Fibroblast of skin of scalp (primary cell): ENCODE results near the gene CCL5.
A peak's percentile ranks its signal among the peaks of the same experiment; 100 is the strongest.
"Not testable (repeated sequence)": the region's sequence is repeated elsewhere in the genome, so short reads cannot be mapped to it uniquely, and the experiment has no call there.

Source experiments
- DNase-seq: peaks from one replicate; pipeline ENCODE4 v3.0.0-alpha.2; 2013

The CCL5 gene

DNA sequence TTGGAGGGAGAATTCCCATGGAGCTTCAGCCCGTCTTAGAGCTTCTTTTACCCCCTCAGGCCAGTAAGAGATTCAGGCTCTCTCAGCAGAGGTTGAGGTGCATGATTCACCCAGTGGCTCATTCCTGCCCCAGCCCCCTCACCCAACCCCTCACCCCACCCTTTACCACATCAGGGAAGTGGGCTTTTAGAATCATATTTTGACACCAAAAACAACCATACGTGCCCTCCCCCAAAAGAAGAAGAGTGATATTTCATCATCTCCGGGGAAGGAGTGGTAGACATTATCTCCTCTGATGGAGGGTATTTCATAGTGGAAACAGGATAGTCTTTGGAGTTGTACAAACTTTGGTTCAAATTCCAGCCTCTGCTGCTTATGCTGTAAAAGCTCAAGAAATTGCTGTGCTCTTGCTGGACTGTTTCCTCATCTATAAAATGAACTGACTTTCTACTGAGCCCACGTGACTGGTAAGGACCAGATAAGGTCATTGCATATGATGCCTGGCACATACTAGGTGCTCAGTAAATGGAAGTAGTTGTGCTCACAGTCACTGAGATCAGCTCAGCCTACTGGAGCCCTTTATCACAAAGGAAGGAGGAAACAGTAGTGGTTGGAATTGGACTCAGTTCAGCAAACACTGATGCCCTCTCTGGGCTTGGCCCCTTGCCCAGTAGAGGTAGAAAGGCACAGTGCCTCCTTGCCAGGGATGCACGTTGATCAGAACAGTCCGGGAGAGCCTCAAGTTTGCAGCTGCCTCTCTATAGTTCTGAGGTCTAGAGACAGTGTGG lies 18.3 kb upstream of the CCL5 start:
- no peak for DNase-seq

GRCh38 chr17:35897772-35898171 lies 17.6 kb upstream of the CCL5 start:
- not testable (repeated sequence) for DNase-seq

DNA sequence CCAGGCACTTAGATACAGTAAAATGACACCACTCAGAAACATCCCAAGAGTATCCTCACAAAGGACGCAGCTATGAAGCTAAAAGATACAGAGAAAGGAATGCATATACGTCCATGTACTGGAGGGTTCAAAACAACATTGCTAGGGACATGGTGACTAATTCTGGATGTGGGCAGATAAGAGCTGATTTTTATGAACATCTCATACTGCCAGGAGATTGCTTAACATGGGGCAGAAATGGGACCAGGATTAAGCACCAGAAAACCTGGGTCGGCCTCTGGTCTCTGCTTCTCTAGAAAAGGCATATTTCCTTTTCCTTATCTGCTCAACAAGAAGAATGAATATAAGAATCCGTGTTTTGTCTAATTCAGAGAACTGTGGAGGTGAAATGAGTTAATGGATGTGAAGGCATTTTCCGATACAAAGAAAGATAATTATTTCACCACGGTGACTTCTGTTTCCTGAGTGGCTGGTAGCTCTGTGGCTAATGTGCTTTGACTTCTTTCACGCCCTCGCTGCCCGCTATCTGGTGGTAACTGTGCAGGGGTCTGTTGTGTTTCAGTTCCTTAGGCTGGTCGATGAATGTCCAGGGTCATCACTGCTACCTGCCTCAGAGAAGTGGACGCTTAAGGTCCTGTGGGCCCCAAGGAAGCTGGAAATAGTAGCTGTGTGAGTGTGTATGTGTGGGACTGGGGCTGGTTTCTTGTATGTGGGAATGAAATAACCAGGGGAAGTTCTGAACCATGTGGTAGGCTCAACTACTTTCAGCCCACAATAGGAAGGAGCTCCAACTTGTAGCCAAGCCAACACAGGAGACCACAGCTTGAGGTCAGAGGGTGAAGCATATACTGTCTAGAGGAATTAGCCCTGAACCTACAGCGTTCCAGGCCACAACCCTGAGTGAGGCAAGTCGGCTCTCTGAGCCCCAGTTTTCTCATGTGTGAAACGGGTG lies 15.8 kb upstream of the CCL5 start:
- DNase-seq = no peak

DNA sequence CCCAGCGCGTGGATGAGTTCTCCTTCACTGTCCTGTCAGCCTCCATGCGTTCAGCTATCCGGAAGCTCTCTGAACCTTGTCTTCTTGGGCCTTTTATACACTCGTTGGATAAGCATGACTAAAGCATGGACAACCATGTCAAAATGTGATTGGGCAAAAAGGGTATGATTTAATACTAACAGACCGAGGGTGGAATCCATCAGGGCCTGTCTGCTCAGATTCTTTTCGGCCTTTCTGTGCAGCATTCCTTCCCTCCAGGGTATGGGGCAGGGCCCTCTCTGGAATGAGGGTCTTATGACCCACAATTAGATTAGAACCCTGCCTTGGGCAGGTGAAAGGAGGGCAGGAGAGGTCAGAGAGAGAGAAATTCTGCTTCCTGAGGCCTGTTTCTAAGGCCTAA lies 14.0 kb upstream of the CCL5 start:
- DNase-seq = no peak

- DNase-seq = no peak
Observed at GRCh38 chr17:35893751-35894150, 13.6 kb upstream of the CCL5 start.

DNA sequence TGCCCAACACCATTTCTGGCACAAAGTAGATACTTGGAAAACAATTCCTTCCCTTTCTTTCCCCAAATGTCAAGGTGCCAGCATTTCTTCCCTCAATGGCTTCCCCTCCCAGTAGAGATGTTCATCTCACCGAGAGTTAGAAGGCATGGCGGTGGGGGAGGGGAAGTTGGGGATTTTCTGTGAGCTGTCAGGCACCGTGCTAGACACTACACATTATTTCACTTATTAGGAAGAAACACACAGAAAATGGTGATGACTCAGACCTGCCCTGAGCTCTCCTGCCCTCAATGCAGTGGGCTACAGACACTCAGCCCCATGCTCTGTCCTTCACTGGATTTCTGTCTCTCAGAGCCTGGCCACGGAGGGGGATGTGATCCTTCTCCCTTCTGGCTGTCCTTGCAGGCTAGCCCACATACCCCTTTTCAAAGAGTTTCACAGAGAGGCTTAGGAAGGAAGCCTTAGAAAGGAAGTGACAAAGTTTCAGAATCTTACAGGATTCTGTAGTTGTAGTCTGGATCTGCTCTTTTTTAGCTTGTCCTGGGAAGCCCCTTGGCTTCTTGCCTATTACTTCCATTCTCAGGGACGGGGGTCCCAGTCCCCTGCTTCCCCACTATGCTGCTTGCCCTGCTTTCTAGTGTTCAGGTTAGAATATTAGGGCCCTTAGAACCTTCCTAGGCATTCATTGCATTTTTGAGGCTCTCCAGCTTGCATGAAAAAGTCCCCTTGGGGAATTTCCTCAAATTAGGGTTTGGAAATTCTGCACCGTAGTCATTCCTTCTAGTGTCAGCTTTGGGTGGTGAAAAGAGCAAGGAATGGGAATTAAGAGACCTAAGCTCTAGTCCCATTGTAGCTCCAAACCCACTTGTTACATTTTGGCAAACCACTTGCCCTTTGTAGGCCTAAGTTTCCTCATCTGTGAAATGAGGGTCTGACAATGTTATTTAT lies 12.2 kb upstream of the CCL5 start:
- DNase-seq = peak; percentile 29

GRCh38 chr17:35891269-35891668 lies 11.1 kb upstream of the CCL5 start:
- DNase-seq = no peak

DNA sequence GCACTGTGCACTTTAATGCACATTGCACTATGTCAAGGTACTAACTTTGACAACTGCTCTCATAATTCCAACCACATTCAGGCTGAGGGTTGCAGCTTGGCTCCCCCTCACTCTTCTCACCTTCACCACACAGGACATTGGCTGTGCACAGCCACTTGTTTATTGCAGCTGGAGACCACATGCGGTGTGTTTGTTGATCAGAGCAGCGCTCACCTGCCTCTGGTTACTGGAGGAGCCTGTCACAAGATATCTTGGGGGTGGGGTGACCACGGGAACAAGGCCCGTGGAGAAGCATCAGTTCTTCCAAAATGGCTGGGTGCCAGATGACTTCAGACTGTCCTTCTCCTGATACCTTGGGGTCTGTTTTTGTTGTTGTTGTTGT lies 10.6 kb upstream of the CCL5 start:
- no peak for DNase-seq

GRCh38 chr17:35889818-35890773 lies 9.9 kb upstream of the CCL5 start:
- peak; percentile 61 for DNase-seq

- DNase-seq = no peak
Observed at GRCh38 chr17:35889241-35889640, 9.1 kb upstream of the CCL5 start.

DNA sequence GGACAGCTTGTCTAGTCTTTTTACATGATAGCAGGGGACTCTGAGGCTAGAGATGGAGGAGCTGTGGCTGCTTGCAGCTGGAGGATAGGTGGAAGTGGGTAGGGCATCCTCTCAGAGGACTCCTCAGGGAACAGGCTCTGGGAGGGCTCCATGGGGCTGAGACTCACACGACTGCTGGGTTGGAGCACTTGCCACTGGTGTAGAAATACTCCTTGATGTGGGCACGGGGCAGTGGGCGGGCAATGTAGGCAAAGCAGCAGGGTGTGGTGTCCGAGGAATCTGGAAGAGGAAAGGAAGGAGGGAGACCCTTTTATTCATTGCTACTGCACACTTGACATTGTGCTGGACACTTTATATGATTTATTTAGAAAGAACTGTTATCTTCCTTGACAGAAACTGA lies 1.8 kb downstream of the CCL5 start:
- DNase-seq = no peak

GRCh38 chr17:35877345-35878029 lies 2.7 kb downstream of the CCL5 start:
- DNase-seq = no peak

DNA sequence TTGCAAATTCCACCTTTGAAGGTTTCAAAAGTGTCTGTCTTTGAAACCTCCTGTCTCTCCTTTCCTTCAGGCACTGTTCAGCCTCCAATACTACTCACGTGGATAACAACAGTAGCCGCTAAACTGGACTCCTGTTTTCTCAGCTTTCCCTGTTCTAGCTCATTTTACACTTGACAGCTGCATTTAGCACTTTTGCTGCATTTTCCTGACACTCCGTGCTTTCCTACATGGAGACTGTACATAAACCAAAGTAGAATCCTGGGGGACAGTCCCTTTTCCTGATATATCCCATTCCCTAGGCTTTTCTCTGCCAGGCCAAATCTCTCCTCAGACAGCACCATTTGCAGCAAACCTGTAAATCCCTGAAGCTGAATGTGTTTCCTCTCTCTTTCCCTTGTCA lies 3.6 kb downstream of the CCL5 start:
- no peak for DNase-seq

- no peak for DNase-seq
Observed at GRCh38 chr17:35875800-35876139, 4.4 kb downstream of the CCL5 start.

DNA sequence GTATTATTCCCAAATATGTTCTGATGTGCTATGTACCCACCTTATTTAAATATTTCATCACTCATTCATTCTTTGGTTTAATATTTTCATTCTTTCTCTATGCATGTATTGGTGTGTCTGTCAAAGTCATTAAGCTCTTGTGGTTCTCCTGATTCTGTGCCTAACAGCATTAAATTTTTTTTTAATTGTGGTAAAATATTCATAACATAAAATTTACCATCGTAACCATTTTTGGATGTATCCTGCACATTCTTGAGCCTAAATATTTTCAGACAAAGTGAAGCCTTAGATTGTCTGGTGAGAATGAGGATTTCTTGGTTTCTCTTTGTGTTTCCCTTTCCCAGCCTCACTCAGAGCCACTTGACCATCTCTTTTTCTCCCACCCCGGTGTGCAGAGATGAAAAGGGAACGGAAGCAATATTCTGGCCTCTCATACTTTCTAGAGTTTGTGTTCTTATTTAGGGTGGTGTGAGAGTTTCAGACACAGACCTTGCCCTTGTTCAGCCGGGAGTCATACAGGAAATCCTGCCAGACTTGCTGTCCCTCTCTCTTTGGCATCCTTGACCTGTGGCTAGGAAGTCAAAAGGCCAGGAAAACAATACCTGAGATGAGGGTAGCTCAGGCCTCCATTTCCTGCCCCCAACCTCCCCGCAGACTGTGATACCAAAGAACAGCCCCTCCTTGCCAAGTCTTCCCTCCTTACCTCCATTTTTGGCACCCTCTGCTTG lies 4.9 kb downstream of the CCL5 start:
- no peak for DNase-seq

DNA sequence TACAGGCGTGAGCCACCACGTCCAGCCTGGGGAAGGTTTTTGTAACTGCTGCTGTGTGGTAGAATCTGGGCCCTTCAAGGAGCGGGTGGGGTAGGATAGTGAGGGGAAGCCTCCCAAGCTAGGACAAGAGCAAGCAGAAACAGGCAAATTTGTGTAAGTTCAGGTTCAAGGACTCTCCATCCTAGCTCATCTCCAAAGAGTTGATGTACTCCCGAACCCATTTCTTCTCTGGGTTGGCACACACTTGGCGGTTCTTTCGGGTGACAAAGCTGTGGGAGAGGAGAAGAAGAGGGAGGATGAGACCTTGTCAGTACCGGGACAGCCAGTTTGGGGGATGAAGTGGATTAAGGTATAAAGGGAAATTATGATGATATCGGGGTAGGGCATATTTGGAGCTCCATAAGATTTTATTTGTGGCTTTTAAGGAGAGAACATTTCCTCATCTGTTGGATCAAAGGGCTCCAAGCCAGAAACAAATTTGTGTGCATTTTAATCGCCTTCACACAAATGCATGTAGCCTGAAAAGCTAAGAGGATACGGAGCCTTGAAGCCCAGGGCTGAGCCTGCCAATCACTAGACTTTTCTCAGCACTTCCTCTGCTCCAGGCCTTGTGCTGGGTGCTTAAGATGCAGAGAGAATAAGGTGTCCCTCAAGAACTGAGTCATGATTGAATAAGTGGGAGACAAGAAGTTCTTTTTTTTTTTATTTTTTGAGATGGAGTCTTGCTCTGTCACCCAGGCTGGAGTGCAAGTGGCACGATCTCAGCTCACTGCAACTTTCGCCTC lies 7.8 kb downstream of the CCL5 start:
- DNase-seq = no peak

GRCh38 chr17:35870906-35871819 lies 9.0 kb downstream of the CCL5 start:
- no peak for DNase-seq

DNA sequence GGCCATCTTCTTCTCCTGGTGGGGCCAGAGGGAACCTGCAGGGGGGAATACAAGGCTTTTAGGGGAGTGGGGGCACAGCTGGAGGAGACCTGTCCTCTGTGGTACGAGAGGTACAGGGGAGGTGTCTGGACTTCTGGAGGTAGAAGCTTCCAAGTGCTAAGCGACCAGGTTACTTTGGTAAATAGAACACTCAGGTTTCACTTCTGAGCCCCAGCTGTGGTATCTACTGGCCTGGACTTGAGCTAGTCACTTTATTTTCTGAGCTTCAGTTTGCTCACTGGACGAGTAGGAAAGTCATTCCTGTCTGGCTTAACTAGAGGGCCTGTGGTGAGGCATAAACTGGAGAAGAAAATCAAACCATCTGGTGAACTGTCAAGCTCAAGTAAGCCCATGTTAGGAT lies 11.4 kb downstream of the CCL5 start, which contains the start of gene HEATR9:
TSS of gene HEATR9 (minus strand) at position 155 of the 400 bp plus-strand sequence. CDS start at position 6, 149 bp downstream.
- DNase-seq = no peak
